ENCODE measurements around the gene RNASE13.

Gene RNASE13

DNA sequence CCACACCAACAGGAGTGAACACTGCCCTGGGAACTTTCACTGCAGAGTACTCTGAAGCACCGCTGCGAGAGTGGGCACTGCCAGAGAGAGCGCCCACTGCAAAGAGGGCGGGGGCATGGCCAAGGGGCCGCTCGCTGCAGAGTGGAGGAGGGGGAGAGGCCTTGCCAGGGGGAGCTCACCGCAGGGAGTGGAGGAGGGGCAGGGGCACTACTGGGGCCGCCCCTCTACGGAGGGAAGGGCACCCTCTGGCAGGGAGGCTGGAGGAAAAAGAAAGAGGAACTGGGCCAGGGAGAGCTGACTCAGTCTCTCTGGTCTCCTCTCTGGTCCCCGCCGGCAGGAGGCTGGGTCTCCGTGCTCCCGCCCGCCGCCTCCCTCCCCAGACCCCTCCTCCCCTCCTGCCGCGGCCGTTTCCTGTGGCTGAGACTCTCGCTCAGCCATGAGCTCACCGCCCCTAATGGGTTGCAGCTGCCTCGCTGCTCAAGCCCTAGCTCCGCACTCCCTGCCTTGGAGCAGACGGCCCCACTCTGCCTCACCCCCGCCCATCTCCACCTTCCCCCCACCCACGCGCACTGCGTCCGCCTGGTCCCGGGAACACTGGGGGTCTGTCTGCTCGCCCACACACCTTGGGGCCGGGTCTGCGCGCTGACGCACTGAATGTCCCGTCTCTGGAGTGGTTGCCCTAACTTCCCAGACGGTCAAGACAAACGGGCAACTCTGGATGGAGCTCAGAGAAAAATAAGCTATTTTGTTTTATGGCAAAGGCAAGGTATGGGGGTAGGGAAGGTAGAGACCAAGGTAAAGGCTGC lies 36.8 kb upstream of the RNASE13 start:
- peak; percentile 64 for DNase-seq (ENCODE audit: low read depth)
- H3K4me3 ChIP-seq (ENCODE audit: low read length) = peak overlapping the region; percentile 62
- TF ChIP-seq CTCF (IDR thresholded peaks at IDR 0.05; ENCODE audit: insufficient read depth, low read depth, low read length, missing control alignments) = no peak

- peak overlapping the region; percentile 62 for H3K4me3 ChIP-seq (ENCODE audit: low read length)
- TF ChIP-seq CTCF (IDR thresholded peaks at IDR 0.05; ENCODE audit: insufficient read depth, low read depth, low read length, missing control alignments) = no peak
- peak; percentile 11 for DNase-seq (ENCODE audit: low read depth)
Measured at GRCh38 chr14:21070610-21071224, 36.1 kb upstream of the RNASE13 start.

DNA sequence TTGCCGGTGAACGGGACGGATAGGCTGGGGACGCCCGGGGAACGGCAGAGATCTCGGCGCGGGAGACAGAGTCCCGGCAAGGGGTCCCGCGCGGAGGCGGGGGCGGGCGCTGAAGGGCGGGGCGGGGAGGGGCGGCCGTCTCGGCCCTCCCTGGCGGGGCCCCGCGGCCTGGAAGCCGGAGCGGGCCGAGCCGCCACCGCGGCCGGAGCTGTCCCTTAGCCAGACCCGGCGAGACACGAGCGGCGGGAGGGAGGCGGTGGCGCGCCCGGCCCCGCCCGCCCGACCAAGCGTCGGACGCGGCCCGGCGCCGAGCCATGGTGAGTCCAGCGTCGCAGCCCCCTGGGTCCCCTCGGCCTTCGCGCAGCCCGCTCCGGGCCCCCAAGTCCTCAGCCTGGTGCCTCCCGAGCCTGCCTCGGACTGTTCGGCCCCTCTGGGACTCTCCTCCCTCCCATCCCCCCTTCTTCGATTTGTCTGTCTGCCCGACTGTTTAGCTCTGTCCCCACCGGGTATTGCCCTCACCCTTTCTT lies 35.5 kb upstream of the RNASE13 start, which contains the start of gene ARHGEF40:
Gene ARHGEF40, plus strand, starts transcription at position 222 of the 527 bp plus-strand sequence. Its CDS starts 93 bp downstream, at position 315.
- DNase-seq (ENCODE audit: low read depth) = no peak
- TF ChIP-seq CTCF (IDR thresholded peaks at IDR 0.05; ENCODE audit: insufficient read depth, low read depth, low read length, missing control alignments) = no peak
- H3K4me3 ChIP-seq (ENCODE audit: low read length) = peak within 1 kb of the TSS; percentile 62

DNA sequence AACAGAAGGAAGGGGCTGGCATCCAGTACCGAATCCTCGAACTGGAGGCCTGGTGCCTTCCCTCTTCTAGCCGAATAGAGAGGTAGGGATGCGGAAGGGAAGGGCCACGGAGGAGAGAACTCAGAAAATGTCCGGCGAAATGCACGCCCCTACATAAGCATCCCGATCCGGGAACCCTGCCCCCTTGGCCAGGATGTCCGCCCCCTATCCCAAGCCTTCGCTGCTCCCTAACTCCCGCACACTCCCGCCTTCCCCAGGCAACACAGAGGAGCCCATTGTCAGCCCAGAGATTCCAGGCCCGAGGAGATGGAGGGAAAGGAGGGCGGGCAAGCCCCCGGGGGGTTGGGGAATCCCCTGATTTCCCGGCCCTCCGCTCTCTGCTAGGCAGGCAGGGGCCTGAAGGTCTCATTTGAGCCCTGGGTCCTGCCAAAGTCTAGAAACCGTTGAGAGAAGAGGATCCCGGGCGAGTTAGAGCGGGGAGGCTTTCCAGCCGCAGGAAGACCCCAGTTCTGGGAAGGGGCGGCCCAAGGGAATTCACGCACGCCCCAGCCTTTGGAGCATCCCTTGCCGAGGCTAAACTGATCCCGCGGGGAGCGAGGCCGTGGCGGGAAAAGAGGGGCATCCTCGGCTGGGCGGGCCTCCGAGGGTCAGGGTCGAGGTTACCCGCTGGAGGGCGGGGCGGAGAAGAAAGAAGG lies 34.9 kb upstream of the RNASE13 start:
- TF ChIP-seq CTCF (IDR thresholded peaks at IDR 0.05; ENCODE audit: insufficient read depth, low read depth, low read length, missing control alignments) = no peak
- no peak for DNase-seq (ENCODE audit: low read depth)

GRCh38 chr14:21068521-21069387 lies 34.1 kb upstream of the RNASE13 start:
- H3K4me3 ChIP-seq (ENCODE audit: low read length) = no peak overlapping the region
- TF ChIP-seq CTCF (IDR thresholded peaks at IDR 0.05; ENCODE audit: insufficient read depth, low read depth, low read length, missing control alignments) = peak; percentile 64
- DNase-seq (ENCODE audit: low read depth) = peak; percentile 70

More for the DNA sequence above, 34.9 kb upstream of the RNASE13 start:
- H3K4me3 ChIP-seq (ENCODE audit: low read length) = peak overlapping the region; percentile 37

DNA sequence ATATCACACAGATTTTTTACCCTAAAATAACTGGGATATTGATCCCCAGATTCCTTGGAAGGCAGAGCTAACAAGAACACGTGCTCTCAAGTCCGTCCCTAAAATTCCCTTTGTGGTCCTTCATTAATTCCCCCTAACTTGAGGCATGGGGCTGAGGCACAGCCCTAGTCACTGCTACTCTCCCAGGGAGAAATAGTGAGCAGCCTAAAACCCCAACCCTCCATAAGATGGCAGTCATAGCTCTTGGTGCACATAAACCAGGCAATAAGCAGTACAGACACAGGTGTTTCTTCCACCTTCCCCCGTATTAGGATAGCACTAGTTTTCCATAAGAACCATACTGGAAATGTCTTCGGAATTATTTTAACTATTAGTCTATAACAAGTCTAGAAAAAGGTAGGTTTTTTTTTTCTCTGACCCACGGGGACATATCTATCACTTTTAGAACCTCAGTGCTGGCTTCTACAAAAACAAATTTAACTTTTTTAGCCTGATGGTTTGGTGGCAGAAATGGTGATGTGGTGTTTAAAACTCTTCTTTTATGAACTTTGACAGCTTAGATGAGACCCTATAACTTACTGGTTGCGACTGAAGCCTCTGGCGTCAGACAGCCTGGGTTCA lies 32.4 kb upstream of the RNASE13 start:
- DNase-seq (ENCODE audit: low read depth) = peak; percentile 52
- no peak overlapping the region for H3K4me3 ChIP-seq (ENCODE audit: low read length)
- peak; percentile 70 for TF ChIP-seq CTCF (IDR thresholded peaks at IDR 0.05; ENCODE audit: insufficient read depth, low read depth, low read length, missing control alignments)
